ENCODE data around the gene TSPAN2.

The TSPAN2 gene

GRCh38 chr1:115074839-115075534 is 14.3 kb downstream of the TSPAN2 start:
- DNase-seq (ENCODE audit: low spot score) = no peak

GRCh38 chr1:115073298-115074087 is 15.8 kb downstream of the TSPAN2 start:
- DNase-seq (ENCODE audit: low spot score) = peak; percentile 37

- no peak for DNase-seq (ENCODE audit: low spot score)
These were observed 18.2 kb downstream of the TSPAN2 start for GRCh38 chr1:115071012-115071664.

- DNase-seq (ENCODE audit: low spot score) = no peak
These were observed 19.5 kb downstream of the TSPAN2 start for GRCh38 chr1:115069659-115070308.

- no peak for DNase-seq (ENCODE audit: low spot score)
These were observed 20.3 kb downstream of the TSPAN2 start for GRCh38 chr1:115068826-115069585.

GRCh38 chr1:115067161-115067859 is 22.0 kb downstream of the TSPAN2 start:
- no peak for DNase-seq (ENCODE audit: low spot score)

GRCh38 chr1:115065021-115065420 is 24.3 kb downstream of the TSPAN2 start:
- no peak for DNase-seq (ENCODE audit: low spot score)

GRCh38 chr1:115064461-115064860 is 24.8 kb downstream of the TSPAN2 start:
- DNase-seq (ENCODE audit: low spot score) = no peak

- DNase-seq (ENCODE audit: low spot score) = no peak
These were observed 25.9 kb downstream of the TSPAN2 start for GRCh38 chr1:115063228-115063901.

- DNase-seq (ENCODE audit: low spot score) = no peak
These were observed 26.7 kb downstream of the TSPAN2 start for GRCh38 chr1:115062542-115063004.

- no peak for DNase-seq (ENCODE audit: low spot score)
These were observed 28.8 kb downstream of the TSPAN2 start for GRCh38 chr1:115060501-115060900.

- DNase-seq (ENCODE audit: low spot score) = no peak
These were observed 30.0 kb downstream of the TSPAN2 start for GRCh38 chr1:115059316-115059715.

GRCh38 chr1:115057661-115058254 is 31.5 kb downstream of the TSPAN2 start:
- no peak for DNase-seq (ENCODE audit: low spot score)

- no peak for DNase-seq (ENCODE audit: low spot score)
These were observed 32.9 kb downstream of the TSPAN2 start for GRCh38 chr1:115056395-115056798.

GRCh38 chr1:115052454-115053083 is 36.7 kb downstream of the TSPAN2 start:
- peak; percentile 61 for DNase-seq (ENCODE audit: low spot score)

- no peak for DNase-seq (ENCODE audit: low spot score)
These were observed 37.5 kb downstream of the TSPAN2 start for GRCh38 chr1:115051850-115052249.

- DNase-seq (ENCODE audit: low spot score) = no peak
These were observed 42.6 kb downstream of the TSPAN2 start for GRCh38 chr1:115046751-115047150.

GRCh38 chr1:115041654-115042053 is 47.6 kb downstream of the TSPAN2 start:
- DNase-seq (ENCODE audit: low spot score) = no peak

- DNase-seq (ENCODE audit: low spot score) = no peak
These were observed 48.8 kb downstream of the TSPAN2 start for GRCh38 chr1:115040501-115040900.

All from pons (tissue), 1 donor.